Esophagus muscularis mucosa (tissue), 4 donors: ENCODE measurements around the gene KDM5A. TPM values are rescaled to one million over a fixed set of nuclear protein-coding genes. Genes with fewer than 3 reads are reported as not detected.

Source experiments
- DNase-seq: peaks from one replicate; pipeline ENCODE4 v3.0.0-alpha.2; 2017; ENCODE audit errors: extremely low spot score
- H3K27ac ChIP-seq, 4 donors: fragments of 200-600 bp; sonication (generic); replicated peaks in 1 of 4; 1 replicate in 3 of 4; 2 replicates in 1 of 4; pipeline ENCODE4 v1.5.1; 2016 to 2019; ENCODE audit warnings: mild to moderate bottlenecking in 1 of 4
- H3K27me3 ChIP-seq, 4 donors: fragments of 200-600 bp; sonication (generic); one replicate each; pipeline versions ENCODE4 v1.5.1 to v1.6.0; 2016 to 2019
- H3K36me3 ChIP-seq, 4 donors: fragments of 200-600 bp; sonication (generic); one replicate each; pipeline ENCODE4 v1.5.1; 2016 to 2019
- H3K4me1 ChIP-seq, 4 donors: fragments of 200-600 bp; sonication (generic); one replicate each; pipeline ENCODE4 v1.5.1; 2016 to 2019
- H3K4me3 ChIP-seq, 4 donors: fragments of 200-600 bp; sonication (generic); 1 replicate in 2 of 4; 2 replicates in 2 of 4; pipeline ENCODE4 v1.5.1; 2016 to 2019; ENCODE audit warnings: mild to moderate bottlenecking in 4 of 4, moderate library complexity in 1 of 4
- H3K9me3 ChIP-seq, 4 donors: fragments of 200-600 bp; sonication (generic); 1 replicate in 3 of 4; 2 replicates in 1 of 4; pipeline ENCODE4 v1.5.1; 2016 to 2019
- EP300 ChIP-seq: sonication (generic); formaldehyde crosslinking; IDR thresholded peaks from one replicate; pipeline ENCODE4 v1.6.1; 2017; ENCODE audit warnings: antibody characterized with exemption
- POLR2A ChIP-seq: fragments of 450-650 bp; IDR thresholded peaks from one replicate; pipeline ENCODE4 v1.6.1; 2017; ENCODE audit warnings: antibody characterized with exemption, moderate library complexity, mild to moderate bottlenecking, low read depth
- POLR2AphosphoS5 ChIP-seq, 2 donors: sonication (generic); formaldehyde crosslinking; IDR thresholded peaks; one replicate each; pipeline ENCODE4 v1.6.1; 2017; ENCODE audit warnings: antibody characterized with exemption in 2 of 2
- WGBS: methylation state at CpG from one replicate; pipeline ENCODE4 v1.1.5; 2018; 5-methylcytosine and 5-hydroxymethylcytosine counted together
- intact Hi-C: fragments of 100-400 bp; cut with DNase I; formaldehyde crosslinking; loops from one replicate; pipeline ENCODE4 v1.15.1; 2023
- total RNA-seq, 4 donors: library from RNA; depleted of rRNA; stranded (reverse); fragments of >200 nt; gene quantifications; one replicate each; pipeline versions ENCODE4 v1.1.0 to v1.2.1, GENCODE V29; 2016
- TF ChIP-seq, protein P1 (sequence below), 3 experiments: fragments of 200-600 bp in 2 of 3; fragments of 450-650 bp in 1 of 3; sonication (generic) in 2 of 3; IDR thresholded peaks; one replicate each; pipeline ENCODE4 v1.5.1; 2017 to 2019; ENCODE audit warnings: antibody characterized with exemption in 3 of 3, mild to moderate bottlenecking in 2 of 3, moderate library complexity in 1 of 3

The KDM5A gene
- total RNA-seq, 4 donors from 2014 or later: 33.6 to 46.1 (median 39.1) TPM

DNA sequence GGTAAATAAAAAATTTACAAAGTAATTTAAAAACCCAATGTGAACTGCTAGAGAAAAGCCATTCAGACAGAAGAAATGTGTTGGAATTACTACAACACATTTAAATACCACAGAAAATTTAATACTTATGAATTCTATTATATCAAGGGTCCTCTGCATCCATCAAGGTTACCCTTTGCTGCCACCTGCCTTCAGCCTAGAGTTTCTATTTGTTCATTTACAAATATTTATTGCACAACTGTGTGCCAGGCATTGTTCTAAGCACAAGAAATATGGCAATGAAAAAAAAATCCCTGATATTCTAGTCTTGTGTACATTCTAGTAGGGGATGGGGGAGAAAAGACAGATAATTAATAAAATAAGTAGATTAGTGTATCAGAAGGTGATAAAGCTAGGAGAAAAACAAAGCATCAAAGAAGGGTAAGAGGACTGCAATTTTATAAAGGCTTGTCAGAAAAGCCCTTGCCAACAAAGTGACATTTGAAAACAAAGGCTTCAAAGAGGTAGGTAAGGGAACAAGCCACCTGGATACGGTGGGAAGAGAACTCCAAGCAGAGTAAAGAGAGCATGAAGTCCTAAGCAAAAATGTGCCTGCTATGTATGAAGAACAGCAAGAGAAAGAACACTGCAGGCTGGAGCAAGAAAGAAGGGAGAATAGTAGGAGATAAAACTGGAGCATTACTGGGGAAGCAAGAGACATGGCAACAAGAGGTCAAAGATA lies 67.4 kb downstream of the KDM5A start:
- intact Hi-C loops: no loop called here
- H3K27me3 ChIP-seq: no peaks in the 10 kb centered on the region
- no peak for DNase-seq
- no peaks in the 10 kb centered on the region for H3K4me1 ChIP-seq
- H3K4me3 ChIP-seq: no peak overlapping the region
- peaks cover 67 to 100% (median 94%) of the 10 kb centered on the region in 4 donors for H3K36me3 ChIP-seq
- H3K9me3 ChIP-seq: no peaks in the 10 kb centered on the region
- H3K27ac ChIP-seq: no peak overlapping the region
- TF ChIP-seq, protein P1, sequence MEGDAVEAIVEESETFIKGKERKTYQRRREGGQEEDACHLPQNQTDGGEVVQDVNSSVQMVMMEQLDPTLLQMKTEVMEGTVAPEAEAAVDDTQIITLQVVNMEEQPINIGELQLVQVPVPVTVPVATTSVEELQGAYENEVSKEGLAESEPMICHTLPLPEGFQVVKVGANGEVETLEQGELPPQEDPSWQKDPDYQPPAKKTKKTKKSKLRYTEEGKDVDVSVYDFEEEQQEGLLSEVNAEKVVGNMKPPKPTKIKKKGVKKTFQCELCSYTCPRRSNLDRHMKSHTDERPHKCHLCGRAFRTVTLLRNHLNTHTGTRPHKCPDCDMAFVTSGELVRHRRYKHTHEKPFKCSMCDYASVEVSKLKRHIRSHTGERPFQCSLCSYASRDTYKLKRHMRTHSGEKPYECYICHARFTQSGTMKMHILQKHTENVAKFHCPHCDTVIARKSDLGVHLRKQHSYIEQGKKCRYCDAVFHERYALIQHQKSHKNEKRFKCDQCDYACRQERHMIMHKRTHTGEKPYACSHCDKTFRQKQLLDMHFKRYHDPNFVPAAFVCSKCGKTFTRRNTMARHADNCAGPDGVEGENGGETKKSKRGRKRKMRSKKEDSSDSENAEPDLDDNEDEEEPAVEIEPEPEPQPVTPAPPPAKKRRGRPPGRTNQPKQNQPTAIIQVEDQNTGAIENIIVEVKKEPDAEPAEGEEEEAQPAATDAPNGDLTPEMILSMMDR (IDR thresholded peaks at IDR 0.05): no peak
- no peak for TF ChIP-seq EP300
- no peak for TF ChIP-seq POLR2A
- no peak for TF ChIP-seq POLR2AphosphoS5 (IDR thresholded peaks at IDR 0.05)
- WGBS: 88% methylated on average over 1 of the region's 1 CpG

- 72% methylated on average over 9 of the region's 9 CpGs for WGBS
- TF ChIP-seq POLR2A (no peak), EP300 (no peak), POLR2AphosphoS5 (IDR thresholded peaks at IDR 0.05) (no peak)
- TF ChIP-seq, protein P1 (IDR thresholded peaks at IDR 0.05): no peak
- no peaks in the 10 kb centered on the region for H3K27me3 ChIP-seq
These were observed 70.2 kb downstream of the KDM5A start for GRCh38 chr12:318759-319515.

DNA sequence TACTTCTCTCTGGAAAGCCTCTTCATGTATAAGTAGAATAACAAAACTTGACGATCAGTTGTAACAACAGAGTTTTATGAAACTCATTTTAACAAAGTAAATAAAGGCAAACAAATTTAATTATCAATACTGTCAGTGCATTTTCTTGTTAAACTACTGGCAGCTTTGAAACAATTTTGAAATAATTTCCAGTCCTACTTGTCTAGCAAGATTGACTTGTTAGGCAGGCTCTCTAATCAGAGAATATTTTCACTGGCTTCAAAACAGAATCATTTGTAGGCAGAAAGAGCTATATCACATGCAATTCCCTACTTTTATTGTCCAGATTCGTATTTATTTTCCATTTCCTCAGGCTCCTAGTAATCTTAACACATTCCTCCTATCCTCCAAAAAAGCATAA lies 80.6 kb downstream of the KDM5A start:
- WGBS: 86% methylated on average over 2 of the region's 2 CpGs
- H3K36me3 ChIP-seq: peaks cover 71 to 100% (median 88%) of the 10 kb centered on the region in 4 donors
- TF ChIP-seq POLR2A: no peak
- no peak for TF ChIP-seq POLR2AphosphoS5 (IDR thresholded peaks at IDR 0.05)
- TF ChIP-seq, protein P1 (IDR thresholded peaks at IDR 0.05): no peak
- no peak for TF ChIP-seq EP300
- intact Hi-C loops: no loop called here
- H3K4me1 ChIP-seq: no peaks in the 10 kb centered on the region
- H3K27me3 ChIP-seq: no peaks in the 10 kb centered on the region
- H3K9me3 ChIP-seq: no peaks in the 10 kb centered on the region
- H3K4me3 ChIP-seq: no peak overlapping the region
- DNase-seq: no peak
- H3K27ac ChIP-seq: no peak overlapping the region

More at GRCh38 chr12:318759-319515, 70.2 kb downstream of the KDM5A start:
- intact Hi-C loops: no loop called here
- H3K9me3 ChIP-seq: no peaks in the 10 kb centered on the region
- H3K36me3 ChIP-seq: peaks cover 67 to 100% (median 94%) of the 10 kb centered on the region in 4 donors
- no peaks in the 10 kb centered on the region for H3K4me1 ChIP-seq
- DNase-seq: no peak
- H3K4me3 ChIP-seq: no peak overlapping the region
- no peak overlapping the region for H3K27ac ChIP-seq

- intact Hi-C loops: no loop called here
- 95% methylated on average over 10 of the region's 10 CpGs for WGBS
- no peak for DNase-seq
- H3K4me1 ChIP-seq: no peaks in the 10 kb centered on the region
- no peaks in the 10 kb centered on the region for H3K9me3 ChIP-seq
- TF ChIP-seq EP300 (no peak), POLR2AphosphoS5 (IDR thresholded peaks at IDR 0.05) (no peak), POLR2A (no peak)
- TF ChIP-seq, protein P1 (IDR thresholded peaks at IDR 0.05): no peak
- no peaks in the 10 kb centered on the region for H3K27me3 ChIP-seq
- H3K4me3 ChIP-seq: no peak overlapping the region
- H3K36me3 ChIP-seq: peaks cover 67 to 100% (median 86%) of the 10 kb centered on the region in 4 donors
- H3K27ac ChIP-seq: no peak overlapping the region
These were observed 81.7 kb downstream of the KDM5A start for GRCh38 chr12:307406-307805.
